GM12891 (cell line): ENCODE results near the gene PLEK2.

Experiments used
- DNase-seq: peaks from one replicate; pipeline ENCODE4 v3.0.0; 2011; ENCODE audit warnings: low spot score; ENCODE audit not compliant: insufficient read length
- FAIRE-seq: peaks from 2 replicates; lab custom pipeline; 2011; peaks lifted over from hg19 to GRCh38; lab: Jason Lieb, UNC
- PAX5 ChIP-seq: IDR thresholded peaks from 2 replicates; pipeline ENCODE4 v1.6.1; 2011; ENCODE audit warnings: low read length, moderate library complexity, mild to moderate bottlenecking; ENCODE audit not compliant: insufficient read depth, severe bottlenecking
- POLR2A ChIP-seq: IDR thresholded peaks from 2 replicates; pipeline ENCODE4 v1.6.1; 2011; ENCODE audit warnings: low read depth, low read length, control low read depth
- POLR2AphosphoS5 ChIP-seq: IDR thresholded peaks from 2 replicates; pipeline ENCODE4 v1.6.1; 2011; ENCODE audit warnings: low read depth, low read length, control low read depth
- POU2F2 ChIP-seq: IDR thresholded peaks from 2 replicates; pipeline ENCODE4 v1.6.1; 2011; ENCODE audit warnings: low read depth, mild to moderate bottlenecking, control low read depth, low read length, moderate library complexity
- SPI1 ChIP-seq: IDR thresholded peaks from 2 replicates; pipeline ENCODE4 v1.6.1; 2011; ENCODE audit warnings: low read depth, low read length, control low read depth
- TAF1 ChIP-seq: IDR thresholded peaks from 2 replicates; pipeline ENCODE4 v1.6.1; 2011; ENCODE audit warnings: low read depth, low read length, control low read depth

The PLEK2 gene

DNA sequence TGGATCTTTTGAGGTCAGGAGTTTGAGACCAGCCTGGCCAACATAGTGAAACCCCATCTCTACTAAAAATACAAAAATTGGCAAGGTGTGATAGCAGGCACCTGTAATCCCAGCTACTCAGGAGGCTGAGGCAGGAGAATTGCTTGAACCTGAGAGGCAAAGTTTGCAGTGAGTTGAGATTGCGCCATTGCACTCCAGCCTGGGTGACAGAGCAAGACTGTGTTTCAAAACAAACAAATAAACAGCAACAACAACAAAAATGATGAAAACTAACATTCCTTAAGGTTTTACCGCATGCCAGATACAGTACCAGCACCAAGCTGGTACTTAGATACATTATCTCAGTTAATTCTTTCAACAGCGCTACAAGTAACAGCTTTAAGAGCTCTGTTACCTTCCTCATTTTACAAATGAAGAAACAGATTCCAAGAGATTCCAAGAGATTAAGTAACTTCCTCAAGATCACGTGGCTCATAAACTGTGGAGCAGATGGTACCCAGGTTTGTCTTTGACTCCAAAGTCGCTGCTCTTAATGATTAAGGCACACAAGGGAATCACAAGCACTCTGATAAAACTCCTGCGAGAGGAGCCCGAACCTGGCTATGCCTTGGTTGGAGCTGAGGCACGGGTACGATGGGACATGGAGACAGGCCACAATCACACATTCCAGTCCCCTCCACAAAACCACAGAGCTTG, 17.7 kb upstream of the PLEK2 start:
- FAIRE-seq, result no peak
- no peak for DNase-seq
- TF ChIP-seq POU2F2 (no peak), SPI1 (no peak)

- TF ChIP-seq POLR2AphosphoS5 (no peak), SPI1 (no peak), PAX5 (no peak), TAF1 (no peak), POU2F2 (no peak), POLR2A (no peak)
- FAIRE-seq (no peak), DNase-seq (no peak)
Measured at GRCh38 chr14:67428501-67429031, 16.6 kb upstream of the PLEK2 start.

GRCh38 chr14:67426983-67427606, 15.1 kb upstream of the PLEK2 start:
- DNase-seq (peak; percentile 79), FAIRE-seq (peak; percentile 51)
- TF ChIP-seq POU2F2 (no peak), PAX5 (no peak), SPI1 (no peak), POLR2AphosphoS5 (no peak), TAF1 (no peak), POLR2A (no peak)

DNA sequence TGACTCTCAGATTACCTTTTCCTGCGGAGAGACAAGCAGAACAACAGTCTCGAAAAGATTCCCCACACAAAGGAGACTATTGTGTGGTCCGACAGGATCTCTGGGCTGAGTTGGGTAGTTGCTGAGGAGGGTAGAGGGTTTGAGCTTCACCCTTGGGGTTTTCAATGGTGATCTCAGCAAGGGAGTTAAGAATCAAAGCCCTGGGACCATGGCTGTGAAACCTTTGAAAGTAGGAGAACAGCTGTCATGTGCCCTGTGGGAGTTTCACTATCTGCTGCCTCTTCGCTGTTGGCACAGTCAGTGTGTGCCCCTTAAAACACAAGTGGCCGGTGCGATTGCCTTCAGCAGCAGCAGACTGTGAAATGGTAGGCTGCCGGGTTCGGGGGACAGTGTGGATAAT, 14.2 kb upstream of the PLEK2 start:
- no peak for TF ChIP-seq POU2F2
- no peak for TF ChIP-seq PAX5
- no peak for TF ChIP-seq POLR2AphosphoS5
- TF ChIP-seq SPI1, result no peak
- FAIRE-seq (no peak), DNase-seq (no peak)

DNA sequence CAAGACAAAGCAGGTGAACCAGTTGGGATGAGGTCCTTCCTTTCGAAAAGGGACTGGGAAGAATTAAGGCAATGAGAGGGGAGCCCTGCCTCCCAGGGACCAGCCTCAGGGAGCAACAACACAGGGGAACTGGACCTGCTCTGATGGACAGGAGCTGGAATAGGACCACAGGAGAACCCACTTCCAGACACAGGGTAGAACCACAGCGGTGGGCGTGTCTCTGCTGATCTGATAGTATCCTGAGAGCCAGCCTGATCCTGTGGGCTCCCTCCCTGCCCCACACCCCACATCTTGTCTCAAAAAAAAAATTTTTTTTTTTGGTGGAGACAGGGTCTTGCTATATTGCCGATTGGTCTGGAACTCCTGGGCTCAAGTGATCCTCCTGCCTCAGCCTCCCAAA, 13.6 kb upstream of the PLEK2 start:
- no peak for FAIRE-seq
- no peak for TF ChIP-seq TAF1
- TF ChIP-seq POU2F2, result no peak
- no peak for TF ChIP-seq POLR2AphosphoS5
- TF ChIP-seq SPI1, result no peak
- TF ChIP-seq PAX5, result no peak

GRCh38 chr14:67424539-67424938, 12.6 kb upstream of the PLEK2 start:
- TF ChIP-seq POU2F2 (no peak), TAF1 (no peak)
- FAIRE-seq, result no peak
- DNase-seq, result no peak

More for the DNA sequence above, 13.6 kb upstream of the PLEK2 start:
- DNase-seq, result no peak

DNA sequence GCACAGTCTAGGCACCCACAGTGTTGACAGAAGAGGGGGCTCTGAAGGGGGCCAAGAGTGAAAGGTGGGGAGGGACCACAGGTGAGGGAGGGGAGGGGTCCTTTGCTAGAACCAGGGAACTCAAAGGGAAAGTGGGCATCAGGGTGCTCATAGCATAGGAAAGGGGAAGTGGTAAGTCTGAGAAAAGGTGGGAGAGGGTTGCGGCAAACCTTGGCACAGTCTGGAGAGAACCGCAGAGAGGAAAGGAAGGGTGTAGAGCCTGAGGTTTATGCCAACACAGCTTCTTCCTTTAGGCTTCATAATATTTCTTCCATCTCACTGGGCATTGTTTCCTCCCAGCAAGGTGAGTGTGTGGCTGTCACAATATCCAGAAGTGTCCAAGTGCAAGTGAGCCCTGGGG, 11.5 kb upstream of the PLEK2 start:
- FAIRE-seq (no peak), DNase-seq (no peak)
- TF ChIP-seq SPI1 (peak; percentile 72), POLR2A (no peak)

DNA sequence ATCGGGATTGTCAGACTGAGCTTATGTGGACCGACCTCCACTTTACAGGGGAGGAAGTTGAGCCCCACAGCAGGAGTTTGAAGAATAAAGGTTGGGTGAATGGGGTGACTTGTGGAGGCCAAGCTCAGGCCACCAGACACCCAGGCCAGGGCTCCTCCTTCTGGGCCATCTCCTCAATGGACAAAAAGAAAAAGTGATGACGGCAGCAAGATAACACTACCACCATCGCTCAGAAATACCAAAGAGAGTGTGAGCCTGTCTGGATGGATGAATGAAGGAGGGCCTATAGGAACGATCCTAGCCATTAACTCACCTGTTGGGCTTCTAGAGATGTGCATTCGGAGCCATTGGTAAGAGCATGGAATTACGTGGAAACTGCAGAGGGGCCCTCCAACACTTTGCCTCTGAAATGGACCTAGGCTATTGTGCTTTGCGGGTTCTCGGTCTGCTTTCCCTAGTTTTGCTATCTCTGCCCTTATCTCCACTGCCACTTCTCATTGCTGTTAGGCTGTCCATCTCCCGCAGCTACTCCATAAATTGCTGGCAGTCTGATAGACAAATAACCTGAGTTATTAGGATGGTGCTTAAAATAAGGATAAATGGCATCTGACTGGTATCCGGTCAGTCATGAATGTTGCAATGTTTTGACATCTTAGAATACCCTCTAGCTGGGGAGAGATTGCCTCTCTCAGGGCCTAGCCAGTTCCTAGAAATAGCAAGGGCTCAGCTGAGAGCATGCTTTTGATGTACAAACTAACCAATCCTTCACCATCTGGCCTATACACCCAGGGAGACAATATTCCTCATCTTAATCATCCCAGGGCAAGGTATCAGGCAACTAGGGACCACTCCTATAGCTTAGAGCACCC, 9.6 kb upstream of the PLEK2 start:
- FAIRE-seq (no peak), DNase-seq (no peak)
- no peak for TF ChIP-seq TAF1
- no peak for TF ChIP-seq PAX5
- no peak for TF ChIP-seq POU2F2
- no peak for TF ChIP-seq POLR2A
- TF ChIP-seq POLR2AphosphoS5, result no peak
- TF ChIP-seq SPI1, result no peak

GRCh38 chr14:67420102-67420739, 8.3 kb upstream of the PLEK2 start:
- TF ChIP-seq SPI1 (no peak), POLR2A (no peak), PAX5 (no peak), POU2F2 (no peak), TAF1 (no peak), POLR2AphosphoS5 (no peak)
- DNase-seq (peak; percentile 25), FAIRE-seq (no peak)
